GM18861 (cell line): ENCODE measurements around the gene SREBF1.

Experiments
- ATAC-seq: cut with Tn5 transposase; IDR thresholded peaks from one replicate; pipeline ENCODE4 v1.9.1; 2021; ENCODE audit not compliant: unreplicated experiment

SREBF1 gene

GRCh38 chr17:17783116-17783824 lies 53.5 kb downstream of the SREBF1 start:
- no peak for ATAC-seq

GRCh38 chr17:17782523-17783115 lies 54.2 kb downstream of the SREBF1 start:
- ATAC-seq = no peak

- ATAC-seq = no peak
These were observed 54.9 kb downstream of the SREBF1 start for GRCh38 chr17:17781591-17782496.

GRCh38 chr17:17780922-17781590 lies 55.7 kb downstream of the SREBF1 start:
- no peak for ATAC-seq

GRCh38 chr17:17779015-17779611 lies 57.7 kb downstream of the SREBF1 start:
- ATAC-seq = no peak

GRCh38 chr17:17778308-17779014 lies 58.3 kb downstream of the SREBF1 start:
- no peak for ATAC-seq

GRCh38 chr17:17776889-17777288 lies 59.9 kb downstream of the SREBF1 start:
- no peak for ATAC-seq

- no peak for ATAC-seq
These were observed 62.5 kb downstream of the SREBF1 start for GRCh38 chr17:17774009-17774881.

- no peak for ATAC-seq
These were observed 64.6 kb downstream of the SREBF1 start for GRCh38 chr17:17772231-17772630.

GRCh38 chr17:17771498-17772201 lies 65.1 kb downstream of the SREBF1 start:
- ATAC-seq = no peak

GRCh38 chr17:17770632-17771044 lies 66.1 kb downstream of the SREBF1 start:
- no peak for ATAC-seq

GRCh38 chr17:17769869-17770631 lies 66.7 kb downstream of the SREBF1 start:
- ATAC-seq = no peak

- no peak for ATAC-seq
These were observed 68.2 kb downstream of the SREBF1 start for GRCh38 chr17:17768424-17769088.

GRCh38 chr17:17767887-17768418 lies 68.8 kb downstream of the SREBF1 start:
- ATAC-seq = no peak

GRCh38 chr17:17767154-17767869 lies 69.5 kb downstream of the SREBF1 start:
- no peak for ATAC-seq

- ATAC-seq = no peak
These were observed 70.1 kb downstream of the SREBF1 start for GRCh38 chr17:17766744-17767120.
